H1 (cell line): ENCODE data around the gene AGAP1. TPM values are rescaled to one million over a fixed set of nuclear protein-coding genes. Genes with fewer than 3 reads are reported as not detected.

Source experiments
- CTCF ChIA-PET: fragments of 300-600 bp; sonication (Branson Sonifier 250); formaldehyde crosslinking; loops from one replicate; lab custom pipeline; 2021; ENCODE audit not compliant: partially characterized antibody; lab: Charles Lee
- POLR2A ChIA-PET: fragments of 300-600 bp; sonication (Branson Sonifier 250); formaldehyde crosslinking; loops from one replicate; lab custom pipeline; 2021; ENCODE audit warnings: inconsistent platforms; ENCODE audit not compliant: partially characterized antibody; lab: Charles Lee
- DNase-seq, 2 experiments: peaks; one replicate each; pipeline versions ENCODE4 v3.0.0 to v3.0.0-alpha.2; 2010 to 2022; ENCODE audit warnings: low spot score in 2 of 2, low read depth in 1 of 2, mixed read lengths in 1 of 2
- FAIRE-seq: peaks from 2 replicates; lab custom pipeline; 2011; peaks lifted over from hg19 to GRCh38; lab: Jason Lieb, UNC
- H2AFZ ChIP-seq: 2 replicates; pipeline ENCODE4 v1.8.1; 2012; ENCODE audit warnings: low read length, inconsistent platforms
- H2AK5ac ChIP-seq: 2 replicates; pipeline ENCODE4 v1.6.1; 2013; ENCODE audit warnings: low read depth, low read length
- H2BK120ac ChIP-seq: replicated peaks from 2 replicates; pipeline ENCODE3; 2013; ENCODE audit warnings: low read depth, low read length, inconsistent platforms
- H2BK12ac ChIP-seq: 2 replicates; pipeline ENCODE4 v1.6.1; 2013; ENCODE audit warnings: low read depth, low read length
- H2BK15ac ChIP-seq: 2 replicates; pipeline ENCODE4 v1.6.1; 2013; ENCODE audit warnings: low read length
- H2BK20ac ChIP-seq: 2 replicates; pipeline ENCODE4 v1.6.1; 2013; ENCODE audit warnings: low read length
- H2BK5ac ChIP-seq: 2 replicates; pipeline ENCODE4 v1.6.1; 2013; ENCODE audit warnings: low read depth, low read length
- H3K14ac ChIP-seq: 2 replicates; pipeline ENCODE4 v1.6.1; 2013; ENCODE audit warnings: inconsistent platforms; ENCODE audit not compliant: insufficient read length
- H3K18ac ChIP-seq: 2 replicates; pipeline ENCODE4 v1.6.1; 2013; ENCODE audit warnings: low read length; ENCODE audit errors: extremely low read depth
- H3K23ac ChIP-seq: 2 replicates; pipeline ENCODE4 v1.6.1; 2013; ENCODE audit warnings: inconsistent platforms; ENCODE audit not compliant: insufficient read length
- H3K23me2 ChIP-seq: 2 replicates; pipeline ENCODE4 v1.6.1; 2013; ENCODE audit warnings: low read depth, low read length
- H3K27ac ChIP-seq: 2 replicates; pipeline ENCODE4 v1.6.1; 2011; ENCODE audit warnings: low read depth, low read length, inconsistent platforms
- H3K27me3 ChIP-seq, 4 experiments: replicated peaks in 1 of 4; 1 replicate in 1 of 4; 2 replicates in 3 of 4; pipeline versions ENCODE4 v1.6.1 to v1.8.1; 2011 to 2013; ENCODE audit warnings: low read length in 3 of 4, mild to moderate bottlenecking in 3 of 4, inconsistent platforms in 2 of 4, mixed read lengths in 2 of 4, moderate library complexity in 1 of 4; ENCODE audit not compliant: control insufficient read depth in 3 of 4, insufficient read depth in 3 of 4; ENCODE audit errors: extremely low read depth in 1 of 4
- H3K36me3 ChIP-seq, 4 experiments: 2 replicates each; pipeline versions ENCODE4 v1.6.1 to v1.8.1; 2011 to 2013; ENCODE audit warnings: mild to moderate bottlenecking in 4 of 4, low read length in 3 of 4, moderate library complexity in 2 of 4, control low read depth in 1 of 4, inconsistent platforms in 1 of 4; ENCODE audit not compliant: insufficient read depth in 4 of 4, control insufficient read depth in 2 of 4
- H3K4ac ChIP-seq: replicated peaks from 2 replicates; pipeline ENCODE3; 2013; ENCODE audit warnings: low read length, low read depth, mixed read lengths, inconsistent platforms; ENCODE audit not compliant: insufficient read length
- H3K4me1 ChIP-seq, 4 experiments: replicated peaks in 1 of 4; 1 replicate in 1 of 4; 2 replicates in 3 of 4; pipeline versions ENCODE4 v1.6.1 to v1.8.1; 2011 to 2013; ENCODE audit warnings: low read length in 3 of 4, inconsistent platforms in 2 of 4, mixed read lengths in 1 of 4; ENCODE audit not compliant: insufficient read depth in 4 of 4, control insufficient read depth in 3 of 4
- H3K4me2 ChIP-seq, 2 experiments: 2 replicates each; pipeline versions ENCODE4 v1.6.1 to v1.8.1; 2011 to 2013; ENCODE audit warnings: low read depth in 2 of 2, low read length in 2 of 2, control low read depth in 1 of 2, inconsistent platforms in 1 of 2, mild to moderate bottlenecking in 1 of 2; ENCODE audit not compliant: insufficient read depth in 1 of 2
- H3K4me3 ChIP-seq, 4 experiments: fragments of 200-600, 300-600 bp in 1 of 4; sonication (generic), shearing (Covaris generic), sonication (Bioruptor Twin) in 1 of 4; 2 replicates each; pipeline versions ENCODE4 v1.5.1 to v1.8.1; 2011 to 2016; ENCODE audit warnings: low read length in 4 of 4, low read depth in 3 of 4, control low read depth in 2 of 4, inconsistent platforms in 2 of 4, mild to moderate bottlenecking in 2 of 4, mixed read lengths in 1 of 4, moderate library complexity in 1 of 4; ENCODE audit not compliant: insufficient read depth in 2 of 4; ENCODE audit errors: extremely low read depth in 1 of 4
- H3K56ac ChIP-seq: replicated peaks from 2 replicates; pipeline ENCODE3; 2013; ENCODE audit warnings: low read depth, mild to moderate bottlenecking, mixed read lengths, low read length, inconsistent platforms; ENCODE audit not compliant: insufficient read length
- H3K79me1 ChIP-seq: 2 replicates; pipeline ENCODE4 v1.6.1; 2013; ENCODE audit warnings: low read depth, low read length, control low read depth
- H3K79me2 ChIP-seq, 2 experiments: 2 replicates each; pipeline versions ENCODE4 v1.6.1 to v1.8.1; 2012 to 2013; ENCODE audit warnings: low read length in 2 of 2, mild to moderate bottlenecking in 2 of 2, inconsistent platforms in 1 of 2; ENCODE audit not compliant: insufficient read depth in 2 of 2, control insufficient read depth in 1 of 2
- H3K9ac ChIP-seq, 4 experiments: replicated peaks in 1 of 4; 1 replicate in 1 of 4; 2 replicates in 3 of 4; pipeline versions ENCODE4 v1.6.1 to v1.8.1; 2011 to 2013; ENCODE audit warnings: low read depth in 3 of 4, low read length in 3 of 4, control low read depth in 2 of 4, mild to moderate bottlenecking in 2 of 4, moderate library complexity in 2 of 4, inconsistent platforms in 1 of 4; ENCODE audit errors: extremely low read depth in 1 of 4
- H3K9me3 ChIP-seq, 2 experiments: 2 replicates each; pipeline versions ENCODE4 v1.6.1 to v1.8.1; 2012 to 2013; ENCODE audit warnings: mild to moderate bottlenecking in 2 of 2, moderate library complexity in 2 of 2, control low read depth in 1 of 2, inconsistent platforms in 1 of 2, low read depth in 1 of 2, low read length in 1 of 2, mixed read lengths in 1 of 2; ENCODE audit not compliant: insufficient read depth in 2 of 2
- H4K20me1 ChIP-seq, 2 experiments: replicated peaks in 1 of 2; 2 replicates each; pipeline versions ENCODE3 to v1.8.1; 2011 to 2013; ENCODE audit warnings: inconsistent platforms in 2 of 2, low read length in 2 of 2, mild to moderate bottlenecking in 1 of 2; ENCODE audit not compliant: insufficient read depth in 2 of 2, control insufficient read depth in 1 of 2
- H4K5ac ChIP-seq: 2 replicates; pipeline ENCODE4 v1.6.1; 2013; ENCODE audit warnings: low read length, low read depth, mixed read lengths, inconsistent platforms; ENCODE audit not compliant: insufficient read length
- H4K8ac ChIP-seq: 2 replicates; pipeline ENCODE4 v1.8.0; 2013; ENCODE audit warnings: mild to moderate bottlenecking, moderate library complexity, low read length, inconsistent platforms; ENCODE audit not compliant: insufficient read depth; ENCODE audit errors: extremely low read depth
- H4K91ac ChIP-seq: replicated peaks from 2 replicates; pipeline ENCODE3; 2013; ENCODE audit warnings: low read length, mixed read lengths, inconsistent platforms; ENCODE audit not compliant: insufficient read length
- FOSL1 ChIP-seq: IDR thresholded peaks from 2 replicates; pipeline ENCODE4 v1.6.1; 2011; ENCODE audit warnings: mild to moderate bottlenecking, low read depth, low read length, moderate library complexity; ENCODE audit not compliant: insufficient read depth
- NANOG ChIP-seq: IDR thresholded peaks from 2 replicates; pipeline ENCODE4 v1.6.1; 2011; ENCODE audit warnings: low read length, low read depth, mild to moderate bottlenecking, inconsistent platforms; ENCODE audit not compliant: insufficient read depth, poor library complexity, severe bottlenecking
- POLR2A ChIP-seq, 2 experiments: IDR thresholded peaks; 1 replicate in 1 of 2; 2 replicates in 1 of 2; pipeline ENCODE4 v1.6.1; 2011; ENCODE audit warnings: low read depth in 2 of 2, low read length in 2 of 2, mild to moderate bottlenecking in 2 of 2; ENCODE audit errors: control extremely low read depth in 1 of 2
- SP1 ChIP-seq: IDR thresholded peaks from 2 replicates; pipeline ENCODE4 v1.6.1; 2011; ENCODE audit warnings: low read depth, low read length
- YY1 ChIP-seq: IDR thresholded peaks from 2 replicates; pipeline ENCODE4 v1.6.1; 2011; ENCODE audit warnings: low read depth, mild to moderate bottlenecking, low read length
- WGBS, 2 experiments: shearing (Covaris generic) in 1 of 2; methylation state at CpG; one replicate each; pipeline versions ENCODE4 v1.1.6 to v1.1.7; 2013 to 2015; ENCODE audit warnings: low lambda C conversion rate in 2 of 2, mixed read lengths in 2 of 2, inconsistent platforms in 1 of 2, low coverage in 1 of 2, missing lambda C conversion rate in 1 of 2; ENCODE audit not compliant: insufficient replicate concordance in 2 of 2, insufficient coverage in 1 of 2, insufficient read length in 1 of 2; ENCODE audit errors: extremely low coverage in 1 of 2, missing lambda C conversion rate in 1 of 2; 5-methylcytosine and 5-hydroxymethylcytosine counted together
- polyA plus RNA-seq, 7 experiments: library from polyadenylated mRNA; depleted of rRNA in 3 of 7; stranded (reverse) in 5 of 7; unstranded in 2 of 7; fragments of >200 nt in 5 of 7; fragments of 200-250 nt in 2 of 7; gene quantifications; 1 replicate in 5 of 7; 2 replicates in 1 of 7; 4 replicates in 1 of 7; pipeline versions ENCODE4 v1.2.1 to v1.2.3, GENCODE V29; 2011 to 2013; ENCODE audit warnings: missing spikeins in 2 of 7, mixed read lengths in 2 of 7
- total RNA-seq: library from RNA; stranded (reverse); fragmentation: NEBNext Ultra II Directional; extraction: Animal tissue kit (Norgen Biotek cat#: 25700); gene quantifications from 2 replicates; pipeline ENCODE4 v1.2.1, GENCODE V29; 2021

AGAP1 gene
- total and polyA plus RNA-seq, 2 of the 8 experiments (the other 6 are each of a cell fraction or from before 2014, with no cell fraction given) = 18.1 to 39.4 TPM

DNA sequence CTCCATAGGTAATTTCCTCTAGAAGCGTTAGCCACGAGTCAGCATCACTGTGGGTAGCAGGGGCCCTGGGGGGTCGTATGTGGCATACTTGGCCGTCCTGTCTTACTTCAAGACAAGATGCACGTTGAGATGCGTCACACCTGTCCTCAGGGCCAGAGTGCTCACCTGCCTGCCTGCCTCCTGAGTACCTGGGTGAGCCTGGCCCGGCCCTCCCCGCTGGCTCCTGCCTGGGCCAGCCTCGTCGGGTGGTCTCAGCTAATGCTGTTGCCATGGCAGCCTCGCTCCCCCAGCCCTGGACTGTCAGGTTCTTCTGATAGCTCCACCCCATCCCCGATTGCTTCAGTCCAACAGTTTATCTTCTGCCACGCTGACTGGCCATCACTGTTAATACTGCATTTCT, 441.9 kb downstream of the AGAP1 start:
- TF ChIP-seq NANOG = no peak
- no peak for TF ChIP-seq FOSL1
- no peak for TF ChIP-seq YY1
- TF ChIP-seq POLR2A (IDR thresholded peaks at IDR 0.05; ENCODE audit: control extremely low read depth in 1 of 2, low read depth in 2 of 2, low read length in 2 of 2) = no peak
- no peak for TF ChIP-seq SP1
- H3K4me1 ChIP-seq = 0 out of 7 replicates have a peak, but pooled peaks cover 0 to 2% (median 0%) of the 10 kb centered on the region in 4 experiments
- H2BK120ac ChIP-seq = no peak overlapping the region
- no peak overlapping the region for H3K4me3 ChIP-seq
- H3K27ac ChIP-seq = no peak overlapping the region
- no peak overlapping the region for H3K14ac ChIP-seq
- ChIA-PET CTCF (interaction anchor here (0.6 to 7.8 kb wide), 37 partner anchors 9 to 244 kb away, joined by 3 to 87 read pairs (median 4); no protein-coding TSS in a partner anchor), POLR2A (no interaction called here)
- H3K9me3 ChIP-seq = peaks cover 0 to 5% of the 10 kb centered on the region in 2 experiments; a peak in 1 of 4 replicates
- no peak overlapping the region for H4K91ac ChIP-seq
- no peak overlapping the region; the same call in 1 of the 2 replicates for H2BK12ac ChIP-seq
- no peak overlapping the region for H2BK5ac ChIP-seq
- no peaks in the 10 kb centered on the region; a peak in 1 of 7 replicates for H3K27me3 ChIP-seq
- 90% methylated on average over 13 of the region's 13 CpGs; no CpG with 5 or more reads in 1 of the 2 experiments for WGBS, 2 experiments
- no peak overlapping the region; the same call in 1 of the 2 replicates for H2AK5ac ChIP-seq
- H3K56ac ChIP-seq = no peak overlapping the region
- no peak overlapping the region for H4K5ac ChIP-seq
- no peaks in the 10 kb centered on the region for H3K79me1 ChIP-seq
- FAIRE-seq (no peak), DNase-seq (no peak)
- no peak overlapping the region for H2BK20ac ChIP-seq
- peaks cover 0 to 2% of the 10 kb centered on the region in 2 experiments for H4K20me1 ChIP-seq
- H3K18ac ChIP-seq = no peak overlapping the region
- H3K4ac ChIP-seq = no peak overlapping the region
- no peak overlapping the region for H3K23ac ChIP-seq
- H3K4me2 ChIP-seq = no peak overlapping the region
- H2BK15ac ChIP-seq = no peak overlapping the region
- H3K79me2 ChIP-seq = no peaks in the 10 kb centered on the region
- H4K8ac ChIP-seq = no peak overlapping the region; the same call in 1 of the 2 replicates
- no peak overlapping the region for H2AFZ ChIP-seq
- no peaks in the 10 kb centered on the region; the same call in 1 of the 2 replicates for H3K23me2 ChIP-seq
- H3K9ac ChIP-seq = no peak overlapping the region
- peaks cover 0 to 7% (median under 1%) of the 10 kb centered on the region in 4 experiments; a peak in 2 of 8 replicates for H3K36me3 ChIP-seq
